ENCODE measurements around the gene SRA1.

- TF ChIP-seq CTCF (IDR thresholded peaks at IDR 0.05) (no peak), POLR2A (IDR thresholded peaks at IDR 0.05) (peak in 1 of 3 donors; percentile 32)
These were observed 39.1 kb upstream of the SRA1 start for GRCh38 chr5:140596321-140596741.

Measured in body of pancreas (tissue), 4 donors.